T-helper 2 cell treated with Interferon-gamma antibody and Interleukin-4, amounts not matched to agents 5 μg/mL and 100 μg/mL, for 36 hours (primary cell): ENCODE measurements around the gene STRA8.

Experiments used
- DNase-seq: peaks from one replicate; pipeline ENCODE4 v3.0.0; 2021; ENCODE audit warnings: low spot score
- H3K27ac Mint-ChIP-seq: one replicate; pipeline ENCODE4 v1.8.0; 2021; ENCODE audit warnings: mild to moderate bottlenecking, mixed read lengths
- H3K27me3 Mint-ChIP-seq: one replicate; pipeline ENCODE4 v1.8.0; 2021; ENCODE audit warnings: low read depth, mixed read lengths
- H3K36me3 Mint-ChIP-seq: one replicate; pipeline ENCODE4 v1.8.0; 2021; ENCODE audit warnings: low read depth, mixed read lengths
- H3K4me1 Mint-ChIP-seq: one replicate; pipeline ENCODE4 v1.8.0; 2021; ENCODE audit warnings: low read depth, mixed read lengths
- H3K4me3 Mint-ChIP-seq: one replicate; pipeline ENCODE4 v1.8.0; 2022; ENCODE audit warnings: mild to moderate bottlenecking, moderate library complexity, mixed read lengths
- H3K9me3 Mint-ChIP-seq: one replicate; pipeline ENCODE4 v1.8.0; 2021; ENCODE audit warnings: mixed read lengths

The STRA8 gene

GRCh38 chr7:135275971-135276580 lies 42.4 kb downstream of the STRA8 start:
- no peaks in the 10 kb centered on the region for H3K36me3 Mint-ChIP-seq
- no peaks in the 10 kb centered on the region for H3K4me1 Mint-ChIP-seq
- no peak overlapping the region for H3K4me3 Mint-ChIP-seq
- no peak for DNase-seq
- H3K9me3 Mint-ChIP-seq, result no peaks in the 10 kb centered on the region
- H3K27ac Mint-ChIP-seq, result no peak overlapping the region
- peaks cover 11% of the 10 kb centered on the region for H3K27me3 Mint-ChIP-seq

DNA sequence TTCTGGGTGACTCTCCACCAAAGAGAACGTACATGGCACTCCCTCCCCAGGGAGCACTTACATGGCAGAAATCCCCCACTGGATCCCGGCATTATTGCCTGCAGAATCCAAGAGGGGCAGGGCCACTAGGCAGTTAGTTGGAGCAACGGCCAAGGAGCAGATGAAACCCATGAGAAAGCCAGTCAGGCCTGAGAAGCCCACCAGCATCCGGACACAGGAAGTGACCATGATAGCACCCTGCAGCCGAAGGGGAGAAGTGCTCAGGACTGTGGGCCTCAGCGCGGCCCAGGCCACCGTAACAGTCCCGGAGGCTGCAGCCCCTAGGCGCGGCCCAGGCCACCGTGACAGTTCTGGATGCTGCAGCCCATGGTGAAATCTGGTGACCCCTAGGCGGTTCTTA lies 43.5 kb downstream of the STRA8 start:
- peaks cover 6% of the 10 kb centered on the region for H3K4me1 Mint-ChIP-seq
- H3K27me3 Mint-ChIP-seq, result peaks cover 14% of the 10 kb centered on the region
- H3K27ac Mint-ChIP-seq, result no peak overlapping the region
- no peaks in the 10 kb centered on the region for H3K9me3 Mint-ChIP-seq
- no peak overlapping the region for H3K4me3 Mint-ChIP-seq
- no peaks in the 10 kb centered on the region for H3K36me3 Mint-ChIP-seq
- DNase-seq, result no peak

DNA sequence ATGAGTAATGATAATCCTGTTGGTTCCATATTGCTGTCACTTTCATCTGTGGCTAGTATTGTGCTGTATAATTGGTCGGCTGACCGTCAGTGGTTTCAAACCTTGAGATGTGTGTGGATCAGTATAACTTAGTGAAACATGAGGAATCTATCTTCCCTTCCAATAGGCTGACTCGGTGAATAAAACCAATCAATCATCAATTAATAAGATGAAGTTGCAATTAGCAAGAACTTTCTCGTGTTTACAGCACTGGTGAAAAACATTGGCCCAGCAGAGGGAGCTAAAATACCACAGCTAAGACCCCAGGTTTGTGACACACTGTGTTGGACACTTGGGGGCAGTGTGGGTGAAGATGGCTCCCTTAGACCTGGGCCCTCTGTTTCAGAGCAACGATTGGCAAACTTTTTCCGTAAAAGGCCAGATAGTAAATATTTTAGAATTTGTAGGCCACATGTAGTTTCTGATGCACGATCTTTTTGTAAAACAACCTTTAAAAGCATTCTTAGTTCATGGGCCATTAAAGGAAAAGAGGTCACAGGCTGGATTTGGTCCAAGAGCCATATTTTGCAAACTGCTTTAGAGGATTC lies 47.8 kb downstream of the STRA8 start:
- no peak overlapping the region for H3K27ac Mint-ChIP-seq

DNA sequence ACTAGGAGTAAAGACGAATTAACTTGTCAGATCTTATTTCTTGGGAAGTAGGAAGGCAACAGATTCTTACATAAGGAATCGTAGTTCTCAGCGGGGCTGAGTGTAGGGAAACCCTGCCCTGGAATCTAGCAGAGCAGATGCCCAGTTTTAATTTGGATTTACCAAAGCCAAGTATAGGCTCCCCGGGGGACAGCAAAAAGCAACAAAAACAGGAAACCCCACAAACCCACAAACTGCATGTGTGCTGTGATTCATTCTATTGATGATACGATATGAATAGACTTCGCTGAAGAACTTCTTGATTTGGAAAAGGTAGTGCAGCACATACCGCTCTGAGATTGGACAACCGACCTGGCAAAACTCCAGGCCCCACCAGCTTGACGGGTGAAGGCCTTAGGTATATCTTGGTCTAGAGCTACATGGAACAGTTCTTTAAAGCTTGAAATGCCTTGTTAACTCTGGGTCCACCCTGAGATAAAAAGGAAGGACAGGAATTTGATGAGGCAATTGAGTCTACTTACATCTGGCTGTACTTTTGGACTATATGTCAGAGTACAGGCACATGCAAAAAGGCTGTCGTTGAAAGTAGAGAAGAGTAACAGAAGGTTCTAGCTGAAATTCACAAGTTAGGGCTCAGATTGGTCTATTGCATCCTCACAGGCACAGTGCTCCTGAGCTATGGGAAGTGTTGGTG lies 49.1 kb downstream of the STRA8 start:
- no peak for DNase-seq
- Mint-ChIP-seq H3K4me1 (peaks cover 15% of the 10 kb centered on the region), H3K4me3 (no peak overlapping the region), H3K27ac (no peak overlapping the region), H3K27me3 (peaks cover 7% of the 10 kb centered on the region), H3K9me3 (no peaks in the 10 kb centered on the region), H3K36me3 (no peaks in the 10 kb centered on the region)

More for the DNA sequence above, 47.8 kb downstream of the STRA8 start:
- Mint-ChIP-seq H3K27me3 (peaks cover 7% of the 10 kb centered on the region), H3K36me3 (no peaks in the 10 kb centered on the region), H3K9me3 (no peaks in the 10 kb centered on the region), H3K4me3 (peak overlapping the region; percentile 32), H3K4me1 (peaks cover 15% of the 10 kb centered on the region)
- peak; percentile 69 for DNase-seq

- Mint-ChIP-seq H3K27me3 (peaks cover 6% of the 10 kb centered on the region), H3K4me1 (peaks cover 15% of the 10 kb centered on the region), H3K9me3 (no peaks in the 10 kb centered on the region), H3K4me3 (no peak overlapping the region), H3K36me3 (no peaks in the 10 kb centered on the region), H3K27ac (no peak overlapping the region)
- no peak for DNase-seq
Measured at GRCh38 chr7:135283959-135284638, 50.5 kb downstream of the STRA8 start.

- Mint-ChIP-seq H3K9me3 (no peaks in the 10 kb centered on the region), H3K36me3 (no peaks in the 10 kb centered on the region), H3K27ac (no peak overlapping the region), H3K27me3 (peaks cover 3% of the 10 kb centered on the region), H3K4me3 (no peak overlapping the region), H3K4me1 (peaks cover 15% of the 10 kb centered on the region)
- DNase-seq, result no peak
Measured at GRCh38 chr7:135285547-135286233, 52.1 kb downstream of the STRA8 start.

DNA sequence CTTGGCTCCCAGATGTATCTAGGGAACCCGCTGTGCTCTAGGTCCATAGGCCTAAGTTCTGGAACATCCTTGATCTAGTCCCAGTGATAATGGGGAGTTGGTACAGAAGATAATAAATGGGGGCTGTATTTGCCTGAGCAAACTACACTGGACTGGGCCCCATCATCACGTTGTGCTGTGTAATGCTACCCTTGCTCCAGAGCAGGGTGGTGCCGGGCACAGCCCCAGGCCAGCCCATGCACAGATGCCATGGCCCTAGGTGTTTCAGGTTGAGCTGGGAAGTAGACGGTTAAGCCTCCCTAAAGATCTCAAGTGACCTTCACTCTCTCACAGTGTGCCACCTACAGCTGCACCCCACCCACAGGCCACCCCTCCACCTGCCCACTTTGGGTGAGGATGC lies 53.2 kb downstream of the STRA8 start:
- H3K36me3 Mint-ChIP-seq, result no peaks in the 10 kb centered on the region
- no peak overlapping the region for H3K27ac Mint-ChIP-seq
- no peak for DNase-seq
- H3K4me1 Mint-ChIP-seq, result peaks cover 9% of the 10 kb centered on the region
- H3K4me3 Mint-ChIP-seq, result no peak overlapping the region
- H3K27me3 Mint-ChIP-seq, result no peaks in the 10 kb centered on the region
- H3K9me3 Mint-ChIP-seq, result no peaks in the 10 kb centered on the region

DNA sequence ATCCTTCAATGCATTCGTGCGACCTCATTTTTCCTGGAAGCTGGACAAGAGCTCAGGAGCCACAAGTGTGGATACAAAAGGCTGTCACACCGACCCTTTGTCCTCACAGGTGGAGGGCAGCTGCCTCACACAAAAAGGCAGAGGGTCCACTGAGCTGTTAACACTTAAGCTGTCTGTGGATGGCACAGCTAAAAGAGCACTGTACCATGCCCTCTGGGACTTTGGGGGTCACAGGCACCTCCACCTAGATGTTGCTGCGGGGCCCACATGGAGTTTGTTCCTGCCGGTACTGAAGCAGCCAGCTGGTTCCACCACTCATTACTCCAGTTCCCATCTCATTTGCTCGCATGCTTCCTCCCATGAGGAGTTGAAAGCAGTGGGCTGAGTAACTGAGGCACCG lies 57.0 kb downstream of the STRA8 start:
- H3K36me3 Mint-ChIP-seq, result no peaks in the 10 kb centered on the region
- peaks cover 5% of the 10 kb centered on the region for H3K27me3 Mint-ChIP-seq
- no peak for DNase-seq
- no peak overlapping the region for H3K27ac Mint-ChIP-seq
- H3K4me3 Mint-ChIP-seq, result no peak overlapping the region
- H3K9me3 Mint-ChIP-seq, result no peaks in the 10 kb centered on the region
- H3K4me1 Mint-ChIP-seq, result no peaks in the 10 kb centered on the region

GRCh38 chr7:135291809-135292253 lies 58.2 kb downstream of the STRA8 start:
- no peak overlapping the region for H3K4me3 Mint-ChIP-seq
- peaks cover 5% of the 10 kb centered on the region for H3K27me3 Mint-ChIP-seq
- H3K36me3 Mint-ChIP-seq, result no peaks in the 10 kb centered on the region
- H3K9me3 Mint-ChIP-seq, result no peaks in the 10 kb centered on the region
- no peaks in the 10 kb centered on the region for H3K4me1 Mint-ChIP-seq
- DNase-seq, result no peak
- no peak overlapping the region for H3K27ac Mint-ChIP-seq

GRCh38 chr7:135299235-135299634 lies 65.6 kb downstream of the STRA8 start:
- no peaks in the 10 kb centered on the region for H3K36me3 Mint-ChIP-seq

DNA sequence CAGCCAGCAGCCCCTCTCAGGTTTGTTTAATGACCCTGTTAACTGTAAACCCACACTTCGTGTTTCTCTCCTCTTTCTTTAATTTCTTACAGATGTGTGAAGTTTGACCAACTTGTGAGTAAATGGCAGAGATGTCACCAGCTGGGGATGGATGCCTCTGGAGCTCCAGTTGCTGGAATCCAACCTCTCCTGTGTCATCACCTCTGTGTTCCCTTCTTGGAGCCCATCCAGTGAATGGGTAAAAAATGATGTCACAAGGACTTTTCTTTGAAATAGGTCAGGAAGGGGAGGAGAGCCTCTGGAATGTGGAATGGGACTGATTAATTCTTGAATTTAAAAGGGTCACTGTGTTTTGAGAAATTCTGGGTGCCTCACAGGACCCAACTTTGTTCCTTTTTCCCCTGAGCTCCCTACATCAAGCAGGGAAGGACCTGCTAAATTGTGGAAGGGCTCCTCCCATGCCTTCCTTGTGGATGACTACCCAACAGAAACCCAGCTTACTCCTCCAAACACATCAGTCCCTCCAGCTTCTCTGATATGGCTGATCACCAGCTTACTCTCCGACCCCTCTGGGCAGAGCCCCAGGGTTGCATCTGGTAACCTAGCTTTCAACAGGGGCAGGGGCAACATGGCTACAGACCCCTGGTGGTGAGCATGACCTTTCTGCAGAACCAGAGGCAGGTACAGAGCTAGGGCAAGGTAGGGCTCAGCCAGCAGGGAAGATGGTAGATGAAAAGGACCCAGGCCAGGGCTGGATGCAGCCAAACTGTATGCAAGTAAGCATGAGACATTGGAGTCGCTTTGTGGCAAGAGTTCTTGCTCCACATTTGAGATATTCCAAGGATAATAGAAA lies 67.5 kb downstream of the STRA8 start:
- Mint-ChIP-seq H3K4me3 (no peak overlapping the region), H3K27ac (no peak overlapping the region), H3K27me3 (peaks cover 13% of the 10 kb centered on the region), H3K4me1 (no peaks in the 10 kb centered on the region), H3K9me3 (no peaks in the 10 kb centered on the region), H3K36me3 (no peaks in the 10 kb centered on the region)
- no peak for DNase-seq

More at GRCh38 chr7:135299235-135299634, 65.6 kb downstream of the STRA8 start:
- DNase-seq, result no peak
- no peaks in the 10 kb centered on the region for H3K4me1 Mint-ChIP-seq
- H3K4me3 Mint-ChIP-seq, result no peak overlapping the region
- no peaks in the 10 kb centered on the region for H3K9me3 Mint-ChIP-seq
- peaks cover 18% of the 10 kb centered on the region for H3K27me3 Mint-ChIP-seq
- no peak overlapping the region for H3K27ac Mint-ChIP-seq
